Kasumi-1 (cell line): ENCODE measurements around the gene ZNF439.
A peak's percentile ranks its signal among the peaks of the same experiment; 100 is the strongest.
"Not testable (repeated sequence)": the region's sequence is repeated elsewhere in the genome, so short reads cannot be mapped to it uniquely, and the experiment has no call there.

Experiments used
- DNase-seq, 2 experiments: peaks; one replicate each; lab custom pipeline; 2025; lab: John Stamatoyannopoulos, UW

ZNF439 gene

GRCh38 chr19:11848594-11849469 lies at the start of gene ZNF439:
ZNF439 (plus strand) TSS chr19:11848726; CDS start chr19:11848868, 142 bp downstream.
- DNase-seq = peak; percentile 78 to 82

- no peak for DNase-seq
These were observed 42.0 kb upstream of the ZNF439 start for GRCh38 chr19:11806354-11807098.

- DNase-seq = no peak
These were observed 41.5 kb upstream of the ZNF439 start for GRCh38 chr19:11807099-11807380.

GRCh38 chr19:11813703-11814028 lies 34.9 kb upstream of the ZNF439 start:
- DNase-seq = no peak

GRCh38 chr19:11814029-11814699 lies 34.4 kb upstream of the ZNF439 start, which contains the start of gene ZNF440:
ZNF440 (plus strand) TSS chr19:11814273; CDS start chr19:11814448, 175 bp downstream.
- peak; percentile 90 to 95 for DNase-seq

GRCh38 chr19:11814700-11815035 lies 33.9 kb upstream of the ZNF439 start:
- peak; percentile 33 to 50 for DNase-seq

GRCh38 chr19:11821474-11822109 lies 26.9 kb upstream of the ZNF439 start:
- no peak for DNase-seq

- not testable (repeated sequence) for DNase-seq
These were observed 19.3 kb upstream of the ZNF439 start for GRCh38 chr19:11828957-11829876.

GRCh38 chr19:11832253-11832912 lies 16.1 kb upstream of the ZNF439 start:
- DNase-seq = no peak

GRCh38 chr19:11833541-11833940 lies 15.0 kb upstream of the ZNF439 start:
- no peak for DNase-seq

GRCh38 chr19:11835626-11836066 lies 12.9 kb upstream of the ZNF439 start:
- not testable (repeated sequence) for DNase-seq

- DNase-seq = no peak
These were observed 4.8 kb upstream of the ZNF439 start for GRCh38 chr19:11843722-11844121.

GRCh38 chr19:11847615-11848014 lies 911 bp upstream of the ZNF439 start:
- DNase-seq = not testable (repeated sequence)

- DNase-seq = no peak
These were observed 329 bp upstream of the ZNF439 start for GRCh38 chr19:11848200-11848593.

GRCh38 chr19:11850289-11850688 lies 1.8 kb downstream of the ZNF439 start:
- not testable (repeated sequence) for DNase-seq

GRCh38 chr19:11853358-11853757 lies 4.8 kb downstream of the ZNF439 start:
- no peak for DNase-seq

- DNase-seq = no peak
These were observed 8.2 kb downstream of the ZNF439 start for GRCh38 chr19:11856596-11857250.

GRCh38 chr19:11860721-11861120 lies 12.2 kb downstream of the ZNF439 start:
- no peak for DNase-seq

GRCh38 chr19:11861301-11861700 lies 12.8 kb downstream of the ZNF439 start:
- peak; percentile 17 to 33 for DNase-seq

GRCh38 chr19:11867766-11868165 lies 19.2 kb downstream of the ZNF439 start:
- DNase-seq = not testable (repeated sequence)
